ENCODE results near the gene FMNL2.

The FMNL2 gene

GRCh38 chr2:152588998-152589397 is 254.0 kb downstream of the FMNL2 start:
- no peak for DNase-seq

- DNase-seq = no peak
These were observed 259.2 kb downstream of the FMNL2 start for GRCh38 chr2:152594022-152594766.

- DNase-seq = no peak
These were observed 259.8 kb downstream of the FMNL2 start for GRCh38 chr2:152594792-152595191.

- DNase-seq = no peak
These were observed 264.2 kb downstream of the FMNL2 start for GRCh38 chr2:152598975-152599759.

- DNase-seq = no peak
These were observed 265.2 kb downstream of the FMNL2 start for GRCh38 chr2:152600051-152600657.

- no peak for DNase-seq
These were observed 265.7 kb downstream of the FMNL2 start for GRCh38 chr2:152600697-152601096.

- DNase-seq = no peak
These were observed 267.8 kb downstream of the FMNL2 start for GRCh38 chr2:152602750-152603149.

GRCh38 chr2:152603166-152603565 is 268.2 kb downstream of the FMNL2 start:
- no peak for DNase-seq

GRCh38 chr2:152606081-152606480 is 271.1 kb downstream of the FMNL2 start:
- no peak for DNase-seq

GRCh38 chr2:152606941-152607340 is 272.0 kb downstream of the FMNL2 start:
- no peak for DNase-seq

- no peak for DNase-seq
These were observed 272.9 kb downstream of the FMNL2 start for GRCh38 chr2:152607793-152608300.

- DNase-seq = no peak
These were observed 274.2 kb downstream of the FMNL2 start for GRCh38 chr2:152609154-152609553.

- DNase-seq = no peak
These were observed 274.7 kb downstream of the FMNL2 start for GRCh38 chr2:152609699-152610098.

GRCh38 chr2:152611458-152612231 is 276.7 kb downstream of the FMNL2 start:
- DNase-seq = no peak

GRCh38 chr2:152613235-152613634 is 278.3 kb downstream of the FMNL2 start:
- no peak for DNase-seq

- no peak for DNase-seq
These were observed 280.2 kb downstream of the FMNL2 start for GRCh38 chr2:152615177-152615576.

GRCh38 chr2:152617456-152618192 is 282.6 kb downstream of the FMNL2 start:
- no peak for DNase-seq

- DNase-seq = no peak
These were observed 283.2 kb downstream of the FMNL2 start for GRCh38 chr2:152618193-152618564.

- no peak for DNase-seq
These were observed 285.2 kb downstream of the FMNL2 start for GRCh38 chr2:152620208-152620607.

- DNase-seq = no peak
These were observed 286.0 kb downstream of the FMNL2 start for GRCh38 chr2:152620985-152621384.

GRCh38 chr2:152622219-152622618 is 287.2 kb downstream of the FMNL2 start:
- no peak for DNase-seq

GRCh38 chr2:152623076-152623740 is 288.2 kb downstream of the FMNL2 start:
- no peak for DNase-seq

Data from stimulated activated CD4-positive, alpha-beta T cell treated with anti-CD3 and anti-CD28 coated beads, Interleukin-4, amount 100 ng/mL, for 4 hours (primary cell).